Measurements from ENCODE around the gene RIMBP2.

Gene RIMBP2

DNA sequence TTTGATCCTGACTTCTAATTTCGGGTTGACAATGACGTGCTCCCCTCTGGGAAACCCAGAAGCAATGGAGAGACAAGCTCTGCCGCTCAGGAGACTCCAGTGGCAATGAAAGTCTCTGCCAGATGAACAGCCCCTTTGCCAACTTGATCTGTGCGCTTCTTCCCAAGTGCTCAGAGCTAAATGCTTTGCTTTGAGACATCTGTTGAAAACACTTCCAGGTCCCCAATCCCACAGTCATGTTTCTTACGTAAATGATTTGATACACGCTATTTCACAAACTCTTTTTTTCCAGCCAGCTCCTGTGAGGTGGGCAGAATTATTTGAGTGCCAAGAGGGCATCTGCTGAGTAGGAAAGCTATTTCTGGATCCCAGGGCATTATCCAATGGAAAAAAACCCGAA, 147.6 kb downstream of the RIMBP2 start:
- DNase-seq (ENCODE audit: low read depth) = no peak

GRCh38 chr12:130568041-130568440, 148.1 kb downstream of the RIMBP2 start:
- no peak for DNase-seq (ENCODE audit: low read depth)

- no peak for DNase-seq (ENCODE audit: low read depth)
These were observed 149.5 kb downstream of the RIMBP2 start for GRCh38 chr12:130566446-130567155.

GRCh38 chr12:130565189-130565588, 150.9 kb downstream of the RIMBP2 start:
- DNase-seq (ENCODE audit: low read depth) = no peak

- no peak for DNase-seq (ENCODE audit: low read depth)
These were observed 152.8 kb downstream of the RIMBP2 start for GRCh38 chr12:130563323-130563722.

- DNase-seq (ENCODE audit: low read depth) = no peak
These were observed 153.4 kb downstream of the RIMBP2 start for GRCh38 chr12:130562716-130563115.

GRCh38 chr12:130560321-130560720, 155.8 kb downstream of the RIMBP2 start:
- DNase-seq (ENCODE audit: low read depth) = no peak

GRCh38 chr12:130559806-130560205, 156.3 kb downstream of the RIMBP2 start:
- no peak for DNase-seq (ENCODE audit: low read depth)

- DNase-seq (ENCODE audit: low read depth) = no peak
These were observed 158.0 kb downstream of the RIMBP2 start for GRCh38 chr12:130557886-130558765.

DNA sequence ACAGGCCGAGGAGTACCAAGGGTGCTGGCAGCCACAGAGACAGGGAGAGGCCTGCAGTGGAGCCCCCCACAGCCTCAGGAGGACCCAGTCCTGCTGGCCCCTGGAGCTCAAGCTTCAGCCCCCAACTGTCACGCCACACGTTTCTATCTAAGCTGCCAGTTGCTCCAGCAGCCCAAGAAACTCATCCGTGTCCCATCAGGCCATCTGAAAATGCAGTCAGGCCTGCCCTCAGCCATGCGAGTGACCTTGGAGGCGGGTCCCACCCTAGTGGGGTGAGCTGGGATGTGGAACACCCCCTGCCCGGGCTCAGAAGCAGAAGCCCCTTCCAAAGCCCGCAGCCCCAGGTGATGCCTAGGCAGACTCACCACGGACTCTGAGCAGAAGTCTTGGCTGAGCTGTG, 158.9 kb downstream of the RIMBP2 start:
- no peak for DNase-seq (ENCODE audit: low read depth)

DNA sequence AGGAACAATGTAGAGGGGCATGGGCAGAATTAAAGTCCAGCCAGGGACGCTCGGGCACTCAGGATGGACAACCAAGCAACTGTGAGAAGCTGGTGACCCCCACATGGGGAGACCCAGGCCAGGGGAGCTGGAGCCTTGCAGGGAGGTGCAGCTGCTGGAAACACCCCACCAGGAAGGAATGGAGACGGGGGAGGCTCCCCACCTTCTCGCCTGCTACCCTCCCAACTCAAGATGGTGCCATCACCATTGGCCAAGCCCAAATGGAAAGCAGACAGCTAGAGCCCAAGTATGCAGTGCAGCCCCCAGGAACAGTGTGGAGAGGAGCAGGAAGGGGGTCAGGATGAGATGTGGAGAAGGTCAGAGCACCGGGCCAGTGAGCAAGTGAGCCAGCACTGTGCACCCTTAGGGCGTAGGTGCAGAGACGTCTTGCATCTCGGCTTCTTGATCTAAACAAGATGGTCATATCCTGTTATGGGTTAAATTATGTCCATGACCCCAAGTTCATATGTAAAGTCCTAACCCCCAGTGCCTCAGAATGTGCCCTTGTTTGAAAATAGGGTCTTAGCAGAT, 159.5 kb downstream of the RIMBP2 start:
- no peak for DNase-seq (ENCODE audit: low read depth)

GRCh38 chr12:130555628-130556485, 160.2 kb downstream of the RIMBP2 start:
- DNase-seq (ENCODE audit: low read depth) = no peak

- no peak for DNase-seq (ENCODE audit: low read depth)
These were observed 160.9 kb downstream of the RIMBP2 start for GRCh38 chr12:130555221-130555620.

DNA sequence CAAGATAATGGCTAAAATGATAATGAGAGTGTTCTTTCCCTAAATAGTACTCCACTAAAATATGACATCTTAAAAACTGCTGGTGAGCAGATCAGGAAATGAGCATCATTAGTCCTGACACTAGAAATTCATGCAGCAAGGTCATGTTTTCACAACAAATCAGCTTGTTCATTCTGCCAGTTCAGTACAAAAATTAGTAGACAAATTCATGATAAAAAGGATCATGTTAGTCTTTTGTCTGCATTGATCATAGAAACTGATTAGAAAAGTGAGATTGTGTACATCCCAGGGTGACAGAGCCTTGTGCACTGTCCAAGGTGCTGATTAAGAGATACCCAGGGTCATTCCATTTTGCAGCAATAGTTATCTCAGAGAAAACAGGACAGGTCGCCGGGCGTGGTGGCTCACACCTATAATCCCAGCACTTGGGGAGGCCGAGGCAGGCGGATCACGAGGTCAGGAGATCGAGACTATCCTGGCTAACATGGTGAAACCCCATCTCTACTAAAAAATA, 163.6 kb downstream of the RIMBP2 start:
- no peak for DNase-seq (ENCODE audit: low read depth)

DNA sequence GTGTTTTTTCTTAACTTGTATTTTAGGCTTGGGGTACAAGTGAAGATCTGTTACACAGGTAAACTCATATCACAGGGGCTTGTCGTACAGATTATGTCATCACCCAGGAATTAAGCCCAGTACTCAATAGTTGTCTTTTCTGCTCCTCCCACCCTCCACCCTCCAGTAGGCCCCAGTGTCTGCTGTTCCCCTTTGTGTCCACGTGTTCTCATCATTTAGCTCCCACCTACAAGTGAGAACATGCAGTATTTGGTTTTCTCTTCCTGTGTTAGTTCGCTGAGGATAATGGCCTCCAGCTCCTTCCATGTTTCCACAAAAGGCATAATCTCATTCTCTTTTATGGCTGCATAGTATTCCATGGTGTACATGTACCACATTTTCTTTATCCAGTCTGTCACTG, 166.7 kb downstream of the RIMBP2 start:
- no peak for DNase-seq (ENCODE audit: low read depth)

DNA sequence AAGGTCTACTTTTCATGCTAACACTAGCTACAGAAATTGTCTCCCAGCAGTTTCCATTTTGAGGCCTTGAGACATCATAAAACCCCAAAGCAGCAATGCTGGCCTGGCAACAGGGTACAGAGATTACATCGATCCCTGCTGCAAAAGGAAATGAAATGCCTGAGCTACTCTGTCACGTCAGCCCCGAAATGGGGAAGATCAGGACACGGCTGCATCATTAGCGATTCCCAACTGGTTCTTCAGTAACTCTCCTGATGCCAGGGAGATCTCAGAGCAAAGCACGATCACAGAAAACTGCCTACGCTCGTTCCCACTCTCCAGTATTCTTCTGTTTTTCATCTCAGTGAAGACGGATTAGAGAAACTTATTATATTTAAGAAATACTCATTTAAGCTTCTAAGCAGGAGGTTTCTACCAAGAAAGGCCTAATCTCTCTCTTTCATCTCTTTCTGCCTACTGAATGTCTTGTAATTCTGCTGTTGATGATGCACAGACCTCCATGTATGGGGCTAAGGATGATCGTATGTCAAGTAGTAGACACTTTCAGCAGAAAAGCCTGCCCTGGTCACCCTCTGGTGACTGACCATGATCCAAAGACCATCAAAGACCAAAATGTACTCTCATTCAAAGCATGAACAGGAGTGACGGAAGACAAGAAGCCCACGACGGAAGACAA, 168.5 kb downstream of the RIMBP2 start:
- no peak for DNase-seq (ENCODE audit: low read depth)

DNA sequence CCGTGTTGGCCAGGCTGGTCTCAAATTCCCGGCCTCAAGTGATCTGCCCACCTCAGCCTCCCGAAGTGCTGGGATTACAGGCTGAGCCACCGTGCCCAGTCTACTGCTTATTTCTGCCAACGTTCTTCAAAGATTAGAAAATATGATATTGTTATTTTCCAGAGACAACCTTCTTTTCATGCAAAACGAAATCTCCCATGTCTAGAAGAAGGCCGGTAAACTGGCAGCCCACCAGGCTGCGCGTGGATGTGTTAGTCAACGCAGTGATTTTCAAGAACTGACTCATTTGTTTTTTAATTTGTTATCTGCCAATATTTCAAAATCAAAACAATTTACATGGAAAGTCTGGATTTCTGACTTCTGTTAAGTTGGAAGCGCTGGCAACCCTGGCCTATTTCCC, 169.6 kb downstream of the RIMBP2 start:
- no peak for DNase-seq (ENCODE audit: low read depth)

GRCh38 chr12:130545475-130545874, 170.6 kb downstream of the RIMBP2 start:
- DNase-seq (ENCODE audit: low read depth) = no peak

GRCh38 chr12:130540376-130540775, 175.7 kb downstream of the RIMBP2 start:
- no peak for DNase-seq (ENCODE audit: low read depth)

DNA sequence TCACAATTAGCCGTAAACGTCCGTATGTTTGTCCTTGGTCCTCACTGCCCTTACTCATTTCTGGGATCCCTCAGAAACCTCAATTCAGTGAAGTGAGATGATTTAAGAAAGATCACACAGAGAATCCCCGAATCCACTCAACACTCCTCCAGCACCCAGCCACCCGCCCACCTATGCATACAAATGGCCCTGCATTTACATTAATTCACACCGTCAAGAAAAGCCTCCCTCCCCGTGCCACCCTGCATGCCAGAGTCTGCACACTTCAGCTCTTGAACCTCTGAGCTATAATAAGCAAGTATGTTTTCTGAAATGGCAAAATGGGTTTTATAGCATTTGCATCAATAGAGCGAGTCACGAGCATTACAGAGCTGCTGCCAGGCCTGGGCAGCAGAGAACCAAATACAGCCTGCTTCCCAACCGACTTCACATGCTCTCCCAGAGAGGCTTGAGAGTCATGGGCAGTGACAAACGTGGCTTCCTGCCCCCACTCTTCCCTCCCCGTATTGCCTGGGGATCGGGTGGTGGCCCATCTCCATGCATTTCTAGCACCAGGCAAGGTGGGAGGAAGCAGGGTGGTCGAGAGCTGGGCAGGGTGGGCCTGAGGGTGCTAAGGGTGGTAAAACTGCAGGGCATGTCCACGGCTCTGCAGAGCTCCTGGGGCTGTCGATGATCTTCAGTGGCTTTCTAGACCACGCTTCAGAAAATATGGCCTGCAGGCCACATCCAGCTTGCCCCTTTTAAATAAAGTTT, 177.6 kb downstream of the RIMBP2 start:
- no peak for DNase-seq (ENCODE audit: low read depth)

DNA sequence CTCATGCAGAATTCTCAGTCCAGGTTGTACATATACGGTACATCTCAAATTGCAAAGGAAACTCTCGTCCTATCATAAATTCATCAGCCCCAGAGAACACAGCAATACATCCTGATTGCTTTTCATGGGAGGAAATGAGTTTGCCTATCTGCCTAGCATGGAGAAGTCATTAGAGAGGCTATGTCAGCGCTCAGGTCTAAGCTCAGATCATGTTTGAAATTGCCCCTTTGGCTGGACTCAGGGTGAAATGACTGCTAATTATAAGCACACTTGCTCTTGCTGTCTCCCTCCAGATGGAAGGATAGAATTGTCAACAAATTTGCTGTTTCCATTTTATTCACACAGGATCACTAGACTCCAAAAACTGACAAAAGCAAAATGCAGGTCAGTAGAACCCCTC, 178.4 kb downstream of the RIMBP2 start:
- DNase-seq (ENCODE audit: low read depth) = no peak

All from stimulated activated CD8-positive, alpha-beta memory T cell treated with anti-CD3 and anti-CD28 coated beads, Interleukin-15, amount 100 ng/mL, for 24 hours (primary cell).